HG03378 (cell line): ENCODE measurements around the gene SLC38A3.

Experiments used
- ATAC-seq: cut with Tn5 transposase; IDR thresholded peaks from one replicate; pipeline ENCODE4 v1.9.1; 2021; ENCODE audit warnings: mild to moderate bottlenecking, moderate library complexity; ENCODE audit not compliant: unreplicated experiment

The SLC38A3 gene

GRCh38 chr3:50204804-50205412 is at the start of gene SLC38A3:
TSS of gene SLC38A3 (plus strand) at chr3:50205271. CDS start at chr3:50214200, 8,929 bp downstream.
- no peak for ATAC-seq

- ATAC-seq: no peak
These were observed 49.6 kb upstream of the SLC38A3 start for GRCh38 chr3:50155491-50155878.

GRCh38 chr3:50155891-50156290 is 49.2 kb upstream of the SLC38A3 start:
- no peak for ATAC-seq

GRCh38 chr3:50156549-50157493 is 48.2 kb upstream of the SLC38A3 start:
- ATAC-seq: no peak

- no peak for ATAC-seq
These were observed 47.1 kb upstream of the SLC38A3 start for GRCh38 chr3:50157827-50158529.

GRCh38 chr3:50158530-50159146 is 46.4 kb upstream of the SLC38A3 start:
- no peak for ATAC-seq

GRCh38 chr3:50160561-50160983 is 44.5 kb upstream of the SLC38A3 start:
- no peak for ATAC-seq

- no peak for ATAC-seq
These were observed 43.8 kb upstream of the SLC38A3 start for GRCh38 chr3:50161320-50161719.

- no peak for ATAC-seq
These were observed 42.8 kb upstream of the SLC38A3 start for GRCh38 chr3:50162034-50162883.

- ATAC-seq: no peak
These were observed 41.3 kb upstream of the SLC38A3 start for GRCh38 chr3:50163572-50164455.

GRCh38 chr3:50164481-50164880 is 40.6 kb upstream of the SLC38A3 start:
- ATAC-seq: no peak

GRCh38 chr3:50164984-50165909 is 39.8 kb upstream of the SLC38A3 start:
- ATAC-seq: no peak

GRCh38 chr3:50165910-50166538 is 39.0 kb upstream of the SLC38A3 start:
- no peak for ATAC-seq

- no peak for ATAC-seq
These were observed 38.5 kb upstream of the SLC38A3 start for GRCh38 chr3:50166620-50167019.

- ATAC-seq: no peak
These were observed 37.8 kb upstream of the SLC38A3 start for GRCh38 chr3:50167069-50167840.

- no peak for ATAC-seq
These were observed 37.2 kb upstream of the SLC38A3 start for GRCh38 chr3:50167841-50168209.

GRCh38 chr3:50168388-50168787 is 36.7 kb upstream of the SLC38A3 start:
- ATAC-seq: no peak
